HepG2 (cell line): Measurements from ENCODE around the gene NDE1. TPM values are rescaled to one million over a fixed set of nuclear protein-coding genes. Genes with fewer than 3 reads are reported as not detected.

ENCODE experiments used
- ARID5B ChIP-seq: IDR thresholded peaks from 2 replicates; pipeline ENCODE4 v1.4.0; 2020; ENCODE audit warnings: mild to moderate bottlenecking, missing genetic modification reagents
- ATF7 ChIP-seq, 2 experiments: fragments of 450-650 bp in 1 of 2; sonication (generic) in 1 of 2; formaldehyde crosslinking in 1 of 2; IDR thresholded peaks; 2 replicates each; pipeline versions ENCODE4 v1.4.0 to v1.6.1; 2016 to 2020; ENCODE audit warnings: antibody characterized with exemption in 1 of 2, mild to moderate bottlenecking in 1 of 2, missing genetic modification reagents in 1 of 2
- BHLHE40 ChIP-seq: IDR thresholded peaks from 2 replicates; pipeline ENCODE4 v1.6.1; 2011; ENCODE audit warnings: low read length, improper control_type of control experiment
- DMAP1 ChIP-seq: IDR thresholded peaks from 2 replicates; pipeline ENCODE4 v1.6.1; 2016
- DR1 ChIP-seq: sonication (generic); formaldehyde crosslinking; IDR thresholded peaks from 2 replicates; pipeline ENCODE4 v1.8.0; 2021; ENCODE audit warnings: mild to moderate bottlenecking, missing genetic modification reagents, inconsistent platforms
- KDM5A ChIP-seq: fragments of 200-600 bp; sonication (generic); IDR thresholded peaks from 2 replicates; pipeline ENCODE4 v1.7.0; 2018; ENCODE audit warnings: antibody characterized with exemption, mild to moderate bottlenecking, low read length, borderline replicate concordance
- KLF11 ChIP-seq: IDR thresholded peaks from 2 replicates; pipeline ENCODE4 v1.6.1; 2016; ENCODE audit warnings: missing compliant biosample characterization
- RBM22 ChIP-seq: fragments of 200-400 bp; formaldehyde crosslinking; optimal IDR thresholded peaks from 2 replicates; pipeline ENCODE3; 2017; ENCODE audit warnings: mild to moderate bottlenecking, low read length, moderate library complexity
- SP4 ChIP-seq: sonication (generic); formaldehyde crosslinking; IDR thresholded peaks from 2 replicates; pipeline ENCODE4 v1.8.1; 2023; ENCODE audit warnings: mild to moderate bottlenecking, missing genetic modification reagents
- TRIM24 ChIP-seq: sonication (generic); formaldehyde crosslinking; IDR thresholded peaks from 2 replicates; pipeline ENCODE4 v1.8.0; 2022; ENCODE audit warnings: mild to moderate bottlenecking, missing genetic modification reagents
- ZFP91 ChIP-seq: sonication (generic); formaldehyde crosslinking; IDR thresholded peaks from 2 replicates; pipeline ENCODE4 v1.9.0; 2022; ENCODE audit warnings: missing genetic modification reagents, mild to moderate bottlenecking, borderline replicate concordance
- ZNF337 ChIP-seq: sonication (generic); formaldehyde crosslinking; IDR thresholded peaks from 2 replicates; pipeline ENCODE4 v1.5.1; 2020; ENCODE audit warnings: missing genetic modification reagents, low read depth, mild to moderate bottlenecking, borderline replicate concordance
- ZNF768 ChIP-seq: sonication (generic); formaldehyde crosslinking; IDR thresholded peaks from 2 replicates; pipeline ENCODE4 v1.4.0; 2020; ENCODE audit warnings: missing genetic modification reagents
- polyA plus RNA-seq, 8 experiments: library from polyadenylated mRNA; depleted of rRNA in 3 of 8; stranded (reverse) in 7 of 8; unstranded in 1 of 8; fragments of >200 nt; fragmentation: Illumina TruSeq in 4 of 8; extraction: Trizol in 4 of 8; gene quantifications; 2 replicates each; pipeline versions ENCODE4 v1.2.1 to v1.2.3, GENCODE V29; 2011 to 2016; ENCODE audit warnings: low read depth in 4 of 8, missing spikeins in 1 of 8, mixed read lengths in 1 of 8; ENCODE audit not compliant: insufficient read depth in 1 of 8
- total RNA-seq, 5 experiments: library from RNA; depleted of rRNA; stranded (reverse); fragments of >200 nt; fragmentation: Illumina TruSeq; extraction: Trizol; gene quantifications; 2 replicates each; pipeline ENCODE4 v1.2.3, GENCODE V29; 2016; ENCODE audit warnings: low read depth in 1 of 5
- TF ChIP-seq, protein P1 (sequence below): sonication (generic); formaldehyde crosslinking; IDR thresholded peaks from 2 replicates; pipeline ENCODE4 v1.4.0; 2020; ENCODE audit warnings: missing genetic modification reagents, borderline replicate concordance
- TF ChIP-seq, protein P2 (sequence below): sonication (generic); formaldehyde crosslinking; IDR thresholded peaks from 2 replicates; pipeline ENCODE4 v1.8.0; 2022; ENCODE audit warnings: missing genetic modification reagents, mild to moderate bottlenecking, moderate library complexity, borderline replicate concordance

The NDE1 gene
- total and polyA plus RNA-seq, 2 of the 13 experiments (the other 11 are each of a cell fraction or from before 2014, with no cell fraction given): 40.9 to 72.5 TPM

GRCh38 chr16:15650019-15650697, at the start of gene NDE1 (continued):
- TF ChIP-seq ARID5B (CRISPR knock-in tag) (0 out of 2 replicates have a peak, but pooled peaks have one; percentile 41), DMAP1 (CRISPR knock-in tag) (peak; percentile 75), DR1 (no peak), ZNF768 (CRISPR knock-in tag) (peak; percentile 56; the same call in 1 of the 2 replicates), BHLHE40 (no peak), TRIM24 (no peak), ZFP91 (CRISPR knock-in tag) (peak; percentile 8; the same call in 1 of the 2 replicates), KDM5A (peak; percentile 61; the same call in 1 of the 2 replicates), KLF11 (CRISPR knock-in tag) (peak; percentile 22; the same call in 1 of the 2 replicates), ZNF337 (CRISPR knock-in tag) (no peak; the same call in 1 of the 2 replicates), RBM22 (no peak), ATF7 (IDR thresholded peaks at IDR 0.05) (no peak), ATF7 (CRISPR knock-in tag; IDR thresholded peaks at IDR 0.05) (no peak), SP4 (peak; percentile 92)
- TF ChIP-seq, protein P1, sequence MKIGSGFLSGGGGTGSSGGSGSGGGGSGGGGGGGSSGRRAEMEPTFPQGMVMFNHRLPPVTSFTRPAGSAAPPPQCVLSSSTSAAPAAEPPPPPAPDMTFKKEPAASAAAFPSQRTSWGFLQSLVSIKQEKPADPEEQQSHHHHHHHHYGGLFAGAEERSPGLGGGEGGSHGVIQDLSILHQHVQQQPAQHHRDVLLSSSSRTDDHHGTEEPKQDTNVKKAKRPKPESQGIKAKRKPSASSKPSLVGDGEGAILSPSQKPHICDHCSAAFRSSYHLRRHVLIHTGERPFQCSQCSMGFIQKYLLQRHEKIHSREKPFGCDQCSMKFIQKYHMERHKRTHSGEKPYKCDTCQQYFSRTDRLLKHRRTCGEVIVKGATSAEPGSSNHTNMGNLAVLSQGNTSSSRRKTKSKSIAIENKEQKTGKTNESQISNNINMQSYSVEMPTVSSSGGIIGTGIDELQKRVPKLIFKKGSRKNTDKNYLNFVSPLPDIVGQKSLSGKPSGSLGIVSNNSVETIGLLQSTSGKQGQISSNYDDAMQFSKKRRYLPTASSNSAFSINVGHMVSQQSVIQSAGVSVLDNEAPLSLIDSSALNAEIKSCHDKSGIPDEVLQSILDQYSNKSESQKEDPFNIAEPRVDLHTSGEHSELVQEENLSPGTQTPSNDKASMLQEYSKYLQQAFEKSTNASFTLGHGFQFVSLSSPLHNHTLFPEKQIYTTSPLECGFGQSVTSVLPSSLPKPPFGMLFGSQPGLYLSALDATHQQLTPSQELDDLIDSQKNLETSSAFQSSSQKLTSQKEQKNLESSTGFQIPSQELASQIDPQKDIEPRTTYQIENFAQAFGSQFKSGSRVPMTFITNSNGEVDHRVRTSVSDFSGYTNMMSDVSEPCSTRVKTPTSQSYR: no peak; the same call in 1 of the 2 replicates
- TF ChIP-seq, protein P2, sequence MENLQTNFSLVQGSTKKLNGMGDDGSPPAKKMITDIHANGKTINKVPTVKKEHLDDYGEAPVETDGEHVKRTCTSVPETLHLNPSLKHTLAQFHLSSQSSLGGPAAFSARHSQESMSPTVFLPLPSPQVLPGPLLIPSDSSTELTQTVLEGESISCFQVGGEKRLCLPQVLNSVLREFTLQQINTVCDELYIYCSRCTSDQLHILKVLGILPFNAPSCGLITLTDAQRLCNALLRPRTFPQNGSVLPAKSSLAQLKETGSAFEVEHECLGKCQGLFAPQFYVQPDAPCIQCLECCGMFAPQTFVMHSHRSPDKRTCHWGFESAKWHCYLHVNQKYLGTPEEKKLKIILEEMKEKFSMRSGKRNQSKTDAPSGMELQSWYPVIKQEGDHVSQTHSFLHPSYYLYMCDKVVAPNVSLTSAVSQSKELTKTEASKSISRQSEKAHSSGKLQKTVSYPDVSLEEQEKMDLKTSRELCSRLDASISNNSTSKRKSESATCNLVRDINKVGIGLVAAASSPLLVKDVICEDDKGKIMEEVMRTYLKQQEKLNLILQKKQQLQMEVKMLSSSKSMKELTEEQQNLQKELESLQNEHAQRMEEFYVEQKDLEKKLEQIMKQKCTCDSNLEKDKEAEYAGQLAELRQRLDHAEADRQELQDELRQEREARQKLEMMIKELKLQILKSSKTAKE (CRISPR knock-in tag): no peak
